Middle frontal gyrus (tissue), 1 donor: ENCODE results near the gene UBA52.
"Not testable (repeated sequence)": the region's sequence is repeated elsewhere in the genome, so short reads cannot be mapped to it uniquely, and the experiment has no call there.

Source experiments
- DNase-seq: peaks from one replicate; pipeline ENCODE4 v3.0.0-alpha.2; 2015; ENCODE audit warnings: low spot score; ENCODE audit errors: extremely low spot score

UBA52 gene

DNA sequence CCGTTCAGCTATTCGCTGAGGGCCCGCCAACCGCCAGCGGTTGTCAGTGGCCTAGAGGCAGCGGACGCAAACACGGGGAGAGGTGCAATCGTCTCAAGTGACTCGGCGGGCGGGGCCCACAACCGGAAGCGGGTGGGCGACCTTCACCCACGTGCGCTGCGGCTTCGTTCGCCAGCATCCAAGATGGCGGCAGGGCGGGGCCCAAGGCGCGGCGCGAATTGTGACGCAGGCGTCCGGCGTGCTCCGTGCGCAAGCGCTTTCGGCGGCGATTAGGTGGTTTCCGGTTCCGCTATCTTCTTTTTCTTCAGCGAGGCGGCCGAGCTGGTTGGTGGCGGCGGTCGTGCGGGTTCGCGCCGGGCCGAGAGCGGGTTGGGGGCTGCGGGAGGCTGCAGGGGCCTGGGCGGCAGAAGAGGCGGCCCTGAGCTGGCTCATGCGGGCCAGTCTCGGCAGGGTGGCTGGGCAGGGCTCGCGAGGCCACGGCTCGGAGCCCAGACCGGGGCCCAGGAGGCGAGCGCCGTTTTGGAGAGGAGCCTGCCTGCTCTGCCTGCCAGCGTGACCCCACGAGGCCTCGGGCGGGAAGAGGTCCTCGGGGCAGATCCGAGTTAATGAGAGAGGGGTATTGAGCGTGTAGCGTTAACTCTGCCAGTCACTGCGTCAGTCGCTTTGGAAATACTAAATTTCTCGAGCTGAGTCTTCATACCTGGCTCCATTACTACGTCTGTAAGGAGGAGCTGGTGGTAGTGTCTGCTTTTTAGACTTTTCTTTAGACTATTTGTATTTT, at the start of gene UBA52:
TSS of gene UBA52 (plus strand) at position 294 of the 781 bp plus-strand sequence. CDS start 1,444 bp downstream, outside the sequence.
- peak; percentile 97 for DNase-seq

DNA sequence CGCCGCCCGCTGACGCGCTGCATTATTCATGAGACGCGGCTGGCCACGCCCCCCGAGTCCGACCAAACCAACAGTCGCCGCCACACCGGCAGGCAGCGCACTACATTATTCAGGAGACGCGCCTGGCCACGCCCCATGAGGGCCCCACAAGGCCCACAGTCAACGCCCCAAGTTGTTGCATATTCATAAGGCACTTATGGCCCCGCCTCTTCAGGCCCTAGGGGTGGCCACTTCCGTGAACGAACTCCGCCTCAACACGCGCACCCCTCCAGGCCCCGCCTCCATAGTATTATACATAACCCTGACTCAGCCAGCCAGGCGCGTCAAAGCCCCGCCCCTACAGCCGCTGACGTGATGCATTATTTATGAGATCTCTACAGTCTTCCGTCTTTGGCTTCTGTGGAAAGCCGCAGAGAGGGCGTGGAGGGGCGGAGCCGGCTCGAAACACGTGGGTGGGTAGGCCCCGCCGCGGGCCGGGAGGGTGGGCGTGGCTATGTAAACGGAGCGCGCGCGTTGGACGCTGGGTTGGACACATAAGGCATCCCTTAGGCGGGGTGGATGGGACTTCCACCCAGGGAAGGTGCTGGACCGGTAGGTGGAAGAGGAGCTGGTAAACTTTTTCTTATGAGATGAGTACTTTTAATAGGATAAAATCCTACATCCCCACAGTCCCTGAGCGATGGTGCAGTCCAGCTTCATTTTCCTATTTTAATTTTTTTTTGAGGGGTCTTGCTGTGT, 49.4 kb upstream of the UBA52 start:
- DNase-seq = peak; percentile 100

DNA sequence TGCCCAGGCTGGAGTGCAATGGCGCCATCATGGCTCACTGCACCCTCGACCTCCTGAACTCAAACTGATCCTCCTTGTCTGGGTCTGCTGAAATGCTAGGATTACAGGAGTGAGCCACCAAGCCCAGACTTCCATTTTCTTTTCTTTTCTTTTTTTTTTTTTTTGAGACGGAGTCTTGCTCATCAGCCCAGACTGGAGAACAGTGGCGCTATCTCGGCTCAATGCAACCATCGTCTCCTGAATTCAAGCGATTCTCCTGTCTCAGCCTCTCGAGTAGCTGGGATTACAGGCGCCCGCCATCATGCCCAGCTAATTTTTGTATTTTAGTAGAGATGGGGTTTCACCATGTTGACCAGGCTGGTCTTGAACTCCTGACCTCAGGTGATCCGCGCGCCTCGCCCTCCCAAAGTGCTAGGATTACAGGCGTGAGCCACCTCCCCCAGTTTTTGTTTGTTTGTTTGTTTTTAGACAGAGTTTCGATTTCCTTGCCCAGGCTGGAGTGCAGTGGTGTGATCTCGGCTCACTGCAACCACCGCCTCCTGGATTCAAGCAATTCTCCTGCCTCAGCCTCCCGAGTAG, 48.7 kb upstream of the UBA52 start:
- not testable (repeated sequence) for DNase-seq

DNA sequence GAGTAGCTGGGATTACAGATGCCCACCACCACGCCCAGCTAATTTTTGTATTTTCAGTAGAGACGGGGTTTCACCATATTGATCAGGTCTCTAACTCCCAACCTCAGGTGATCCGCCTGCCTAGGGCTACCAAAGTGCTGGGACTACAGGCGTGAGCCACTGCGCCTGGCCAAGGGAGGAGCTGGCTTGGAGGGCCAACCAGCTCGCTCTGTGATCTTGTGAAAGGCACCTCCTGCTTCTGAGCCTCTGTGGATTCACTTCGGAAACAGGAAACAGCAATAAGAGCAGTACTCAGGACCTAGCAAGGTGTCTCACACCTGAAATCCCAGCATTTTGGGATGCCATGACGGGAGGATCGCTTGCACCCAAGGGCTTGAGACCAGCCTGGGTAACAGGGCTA, 47.8 kb upstream of the UBA52 start:
- DNase-seq = no peak

DNA sequence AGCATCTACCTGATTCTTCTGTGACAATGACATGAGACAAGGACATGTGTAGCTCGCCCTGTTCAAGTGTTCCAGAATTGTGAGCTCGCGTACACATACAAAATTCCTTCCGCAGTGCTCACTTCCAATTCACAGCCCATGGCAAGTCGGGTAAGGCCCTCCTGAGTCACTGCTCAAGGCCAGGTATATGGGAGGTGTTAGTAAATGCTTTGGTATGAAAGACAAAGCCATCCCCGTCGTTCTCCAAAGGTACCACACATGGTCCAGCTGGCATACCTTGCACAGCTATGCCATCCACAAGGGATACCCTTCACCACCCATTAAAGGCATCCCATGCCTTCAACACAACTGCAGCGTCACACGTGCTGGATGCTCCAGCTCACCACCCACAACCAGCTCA, 45.3 kb upstream of the UBA52 start:
- DNase-seq = no peak

DNA sequence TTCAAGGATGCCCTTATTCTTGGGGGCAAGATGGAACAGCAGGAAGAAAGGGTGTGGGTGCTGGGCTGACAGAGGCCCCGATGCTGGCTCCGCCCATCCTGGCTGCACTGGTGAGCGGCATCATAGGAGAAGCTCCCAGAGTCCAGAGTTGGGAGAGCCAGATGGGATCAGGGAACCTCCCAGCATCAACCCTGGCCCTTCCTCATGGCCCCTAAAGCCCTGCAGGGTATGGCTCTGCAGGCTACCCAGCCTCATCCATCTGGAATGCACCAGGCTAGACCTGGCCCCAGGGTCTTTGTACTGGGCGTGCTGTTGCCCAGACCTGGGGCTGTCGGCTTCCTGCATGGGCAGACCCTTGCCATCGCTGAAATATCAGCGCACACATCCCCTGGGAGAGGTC, 41.9 kb upstream of the UBA52 start:
- DNase-seq = no peak

DNA sequence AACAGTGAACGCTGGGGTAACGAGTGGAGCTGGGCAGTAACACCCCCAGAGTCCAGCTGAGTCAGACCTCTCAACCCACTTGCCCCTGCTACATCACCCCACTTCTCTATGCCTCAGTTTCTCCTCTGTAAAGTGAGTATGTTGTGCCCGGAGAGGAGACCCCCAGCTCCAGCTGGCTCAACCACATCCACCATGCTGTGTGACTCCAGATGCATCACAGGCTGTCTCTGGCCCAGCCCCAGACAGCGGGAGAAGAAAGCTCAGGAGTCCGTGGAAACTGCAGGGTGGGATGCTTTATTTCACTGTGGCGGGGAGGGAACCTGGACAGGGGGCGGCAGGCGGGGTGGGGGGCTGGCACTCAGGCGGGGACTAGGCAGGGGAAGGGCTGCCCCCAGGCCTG, 40.2 kb upstream of the UBA52 start:
- DNase-seq = no peak

DNA sequence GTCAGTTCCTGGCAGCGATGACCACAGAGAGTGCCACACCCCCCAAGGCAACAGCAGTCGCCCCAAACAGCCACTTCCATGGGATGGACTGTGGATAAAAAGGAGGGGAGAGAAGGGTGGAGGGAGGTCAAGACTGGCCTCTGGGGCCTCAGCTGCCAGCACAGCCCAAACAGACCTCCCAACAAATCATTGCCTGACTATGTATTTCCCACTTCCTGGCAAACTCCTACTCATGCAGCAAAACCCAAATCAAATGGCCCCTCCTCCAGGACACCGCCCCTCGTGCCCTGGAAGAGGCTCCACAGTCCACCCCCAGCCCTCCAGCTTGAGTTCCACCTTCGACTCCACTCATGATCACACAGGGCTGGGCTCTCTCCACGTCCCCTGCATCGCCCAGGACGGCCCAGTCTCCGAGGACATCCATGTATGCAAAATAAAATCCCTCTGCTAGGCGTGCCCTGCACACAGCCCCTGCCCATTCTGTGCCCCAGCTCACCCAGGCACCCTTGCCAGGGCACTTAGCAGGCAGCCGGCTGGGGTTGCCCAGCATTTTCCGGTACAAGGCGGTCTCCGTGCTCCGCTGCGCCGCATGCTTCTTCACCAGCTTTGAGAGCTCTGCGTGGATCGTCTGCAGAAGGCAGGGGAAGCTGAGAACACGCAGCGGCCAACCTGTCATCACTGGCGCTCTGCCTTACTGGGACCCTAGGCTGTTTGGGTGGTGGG, 39.3 kb upstream of the UBA52 start:
- no peak for DNase-seq

DNA sequence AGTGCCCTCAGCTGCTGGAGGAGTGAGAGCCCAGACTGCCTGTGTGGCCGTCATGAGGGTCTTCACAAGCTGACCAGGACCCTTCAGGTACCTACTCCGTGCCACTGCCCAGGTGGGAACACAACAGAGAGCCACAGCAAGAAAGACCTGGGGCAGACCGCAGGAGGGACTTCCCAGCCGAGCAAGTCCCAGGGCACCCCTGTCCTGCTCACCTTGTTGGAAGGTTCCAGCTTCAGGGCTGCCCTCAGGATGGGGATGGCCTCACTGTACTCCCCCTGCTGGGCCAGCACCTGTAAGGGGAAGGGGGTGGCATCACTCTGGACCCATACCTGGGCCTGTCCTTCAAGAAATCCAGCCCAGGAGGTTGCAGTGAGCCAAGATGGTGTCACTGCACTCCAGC, 38.6 kb upstream of the UBA52 start:
- no peak for DNase-seq

DNA sequence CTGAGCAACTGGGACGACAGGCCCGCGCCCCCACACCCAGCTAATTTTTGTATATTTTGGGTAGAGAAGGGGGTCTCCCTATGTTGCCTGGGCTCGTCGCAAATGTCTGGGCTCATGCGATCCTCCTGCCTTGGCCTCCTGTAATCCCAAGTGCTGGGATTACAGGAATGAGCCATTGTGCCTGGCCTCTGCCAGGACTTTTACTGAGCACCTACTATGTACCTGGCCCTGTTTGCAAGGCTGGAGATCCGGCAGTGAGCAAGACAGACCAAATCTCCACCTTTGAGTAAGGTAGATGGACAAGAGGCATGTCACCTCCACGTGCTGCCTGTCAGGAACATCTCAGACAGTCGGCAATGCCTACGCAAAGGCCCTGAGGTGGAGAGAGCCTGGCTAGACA, 35.2 kb upstream of the UBA52 start:
- no peak for DNase-seq

DNA sequence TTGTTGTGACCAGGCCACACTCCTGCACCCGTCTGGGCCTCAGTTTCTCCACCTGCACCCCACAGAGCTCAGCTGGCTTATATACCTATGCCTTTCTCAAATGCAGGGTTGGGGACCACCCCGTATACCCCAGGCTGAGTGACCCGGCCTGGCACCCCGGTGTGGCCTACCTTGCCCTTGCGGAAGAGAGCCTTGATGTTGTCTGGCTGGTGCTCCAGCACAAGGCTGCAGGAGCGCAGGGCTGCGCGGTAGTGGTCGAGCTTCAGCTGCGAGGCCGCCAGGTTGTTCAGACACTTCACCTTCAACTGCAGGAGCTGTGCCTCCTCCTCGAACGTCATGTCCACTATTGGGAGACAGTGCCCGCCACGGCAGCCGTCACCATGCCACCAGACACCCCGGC, 34.2 kb upstream of the UBA52 start:
- DNase-seq = no peak

DNA sequence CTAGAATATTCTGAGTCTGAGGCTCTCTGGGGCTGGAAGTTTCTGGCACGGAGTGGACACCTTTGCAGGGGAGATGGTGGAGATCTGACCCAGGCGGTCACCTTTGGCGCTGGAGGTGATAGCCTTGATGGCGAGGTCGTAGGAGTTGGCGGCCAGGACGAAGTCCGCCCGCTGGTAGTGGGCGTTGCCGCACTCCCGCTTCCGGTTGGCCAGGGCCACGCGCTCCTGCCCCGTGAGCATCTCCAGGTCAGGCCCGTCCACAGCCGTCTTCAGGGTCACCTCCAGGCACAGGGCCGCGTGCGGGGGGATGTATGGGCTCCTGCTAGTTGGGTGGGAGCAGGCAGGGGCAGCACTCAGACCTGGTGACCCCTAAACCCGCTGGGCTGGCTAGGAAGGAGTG, 33.5 kb upstream of the UBA52 start:
- DNase-seq = no peak

DNA sequence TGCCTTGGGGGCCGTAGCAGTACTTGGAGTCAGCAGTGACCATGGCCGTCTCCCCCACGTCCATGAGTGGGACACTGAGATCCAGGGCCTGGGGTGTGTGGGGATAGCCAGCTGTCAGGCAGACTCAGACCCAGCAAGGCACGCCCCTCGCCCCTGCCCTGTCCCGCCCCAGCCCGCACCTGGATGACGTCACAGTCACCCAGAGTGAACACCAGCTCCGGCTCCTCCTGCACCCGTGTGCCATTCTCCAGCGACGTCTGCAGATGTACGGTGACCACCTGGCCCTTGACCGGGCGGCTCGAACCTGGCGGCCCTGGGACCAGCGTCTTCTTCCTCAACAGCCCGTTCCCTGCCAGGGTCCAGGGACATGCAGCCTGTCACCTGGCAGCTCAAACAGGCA, 32.3 kb upstream of the UBA52 start:
- no peak for DNase-seq

DNA sequence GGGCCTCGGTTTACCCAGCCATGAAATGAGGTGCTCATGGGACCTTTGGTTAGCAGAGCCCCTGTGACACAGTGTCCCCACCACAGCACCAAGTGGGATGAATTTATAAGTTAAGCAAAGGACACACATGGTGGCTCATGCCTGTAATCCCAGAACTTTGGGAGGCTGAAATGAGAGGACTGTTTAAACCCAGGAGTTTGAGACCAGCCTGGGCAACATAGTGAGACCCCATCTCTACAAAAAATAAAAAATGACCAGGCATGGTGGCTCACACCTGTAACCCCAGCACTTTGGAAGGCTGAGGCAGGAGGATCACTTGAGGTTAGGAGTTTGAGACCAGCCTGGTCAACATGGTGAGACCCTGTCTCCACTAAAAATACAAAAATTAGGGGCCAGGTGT, 31.5 kb upstream of the UBA52 start:
- not testable (repeated sequence) for DNase-seq

DNA sequence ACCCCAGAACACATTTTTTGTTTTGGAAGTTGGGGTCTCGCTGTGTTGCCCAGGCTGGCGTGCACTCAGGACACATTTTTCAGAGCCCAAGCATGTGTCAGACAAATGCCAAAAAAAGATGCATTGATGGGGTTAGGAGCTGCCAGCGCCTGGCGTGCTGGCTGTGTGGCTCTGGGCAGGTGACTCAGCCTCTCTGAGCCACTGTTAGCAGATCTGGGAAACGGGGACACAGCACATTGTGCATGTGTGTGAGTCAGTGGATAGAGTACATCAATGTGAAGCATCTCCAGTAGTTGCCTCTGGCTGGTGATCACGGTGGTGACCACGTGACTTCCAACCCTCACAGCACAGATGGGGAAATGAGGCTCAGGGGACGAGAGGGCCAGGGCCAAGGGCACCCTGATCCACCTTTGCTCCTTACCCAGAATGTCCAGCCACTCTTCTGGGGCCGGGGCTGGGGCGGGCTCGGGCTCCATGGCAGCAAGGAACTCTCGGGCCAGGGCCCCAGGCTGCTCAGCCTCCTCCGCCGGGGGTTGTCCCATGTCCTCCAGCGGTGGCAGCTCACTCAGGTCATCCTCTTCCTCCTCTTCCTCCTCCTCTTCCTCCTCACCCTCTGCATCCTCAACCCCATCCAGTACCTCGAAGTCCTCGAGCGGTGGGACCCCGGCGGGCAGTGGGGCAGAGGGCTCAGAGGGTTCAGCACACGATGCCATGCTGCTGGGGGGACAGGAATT, 30.2 kb upstream of the UBA52 start:
- DNase-seq = no peak

DNA sequence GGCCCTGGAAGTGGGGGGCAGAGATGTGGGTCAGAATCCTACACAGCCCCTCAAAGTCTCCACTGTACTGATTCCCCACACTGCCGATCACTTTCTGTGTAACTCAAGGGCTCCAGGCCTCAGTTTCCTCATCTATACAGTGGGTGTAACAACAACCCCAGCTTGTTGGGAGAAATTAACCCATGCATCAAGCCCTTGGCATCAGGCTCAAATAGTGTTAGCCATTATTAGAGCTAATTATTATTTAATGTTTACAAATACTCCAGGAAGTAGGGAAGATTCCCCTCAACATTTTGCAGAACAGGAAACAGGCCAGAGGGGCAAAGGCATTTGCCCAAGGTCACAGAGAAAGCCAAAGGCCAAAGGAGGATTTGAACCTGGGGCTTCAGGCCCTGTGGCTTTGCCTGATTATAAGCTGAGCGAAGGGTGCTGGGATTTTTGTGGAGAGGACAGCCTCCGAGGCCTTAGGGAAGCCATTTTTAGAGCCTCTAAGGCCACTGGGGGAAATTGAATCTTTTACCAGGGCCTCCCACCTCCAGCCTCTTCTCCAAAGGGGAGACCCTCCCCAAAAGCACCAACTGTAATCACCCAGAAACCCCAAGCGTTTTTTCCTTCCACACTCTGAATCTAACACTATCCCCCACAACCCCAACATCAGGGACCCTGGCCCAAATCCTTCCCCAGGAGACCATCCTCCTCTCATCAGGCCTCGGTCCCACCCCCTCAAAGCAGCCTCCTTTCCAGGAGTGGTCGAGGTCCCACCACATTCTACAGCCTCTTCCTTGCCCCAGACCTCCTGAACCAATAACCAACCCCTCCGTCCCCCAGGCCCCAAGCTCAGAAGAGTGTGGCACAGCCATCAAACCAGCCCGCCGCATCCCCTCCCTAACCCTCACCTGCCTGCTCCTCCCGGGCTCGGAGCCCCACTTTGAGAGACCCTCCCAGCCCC, 29.4 kb upstream of the UBA52 start:
- DNase-seq = no peak

DNA sequence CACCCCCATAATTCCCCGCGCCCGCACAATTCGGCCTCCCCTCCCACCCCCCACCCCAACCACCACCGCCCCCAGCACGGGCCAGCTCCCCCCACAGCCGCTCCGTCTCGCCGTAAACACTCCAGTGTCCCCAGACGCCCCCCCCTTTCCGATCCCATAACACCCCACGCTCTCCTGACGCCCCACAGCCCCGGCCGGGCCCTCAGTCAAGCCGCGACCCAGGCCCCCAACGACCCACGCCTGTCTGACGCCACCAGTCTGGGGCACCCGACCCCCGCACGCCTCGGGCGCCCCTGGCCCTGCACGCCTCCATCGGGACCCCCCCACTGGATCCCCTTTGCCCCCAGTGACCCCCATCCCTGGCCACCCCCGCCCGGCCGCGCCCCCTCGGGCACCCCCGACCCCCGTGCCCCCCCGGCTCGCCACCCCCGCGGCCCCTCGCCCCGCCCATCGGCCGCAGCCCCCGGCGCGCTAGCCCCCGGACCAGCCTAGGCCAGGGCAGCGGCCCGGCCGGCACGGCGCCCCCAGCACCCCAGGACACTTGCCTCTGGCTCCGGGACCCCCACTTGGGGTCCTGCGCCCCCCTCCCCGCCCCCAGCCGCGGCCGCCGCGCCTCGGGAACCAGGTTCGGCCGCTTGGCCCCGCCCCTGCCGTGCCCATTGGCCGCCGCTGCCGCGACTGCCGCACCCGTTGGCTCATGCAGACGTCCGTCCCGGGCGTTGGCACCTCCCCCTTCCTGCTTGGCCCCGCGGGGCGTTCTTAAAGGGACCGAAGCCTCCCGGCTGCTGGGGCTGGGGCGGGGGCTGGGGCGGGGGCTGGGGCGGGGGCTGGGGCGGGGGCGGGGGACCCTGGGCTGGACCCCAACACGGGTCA, 28.5 kb upstream of the UBA52 start, which contains the start of gene FKBP8:
TSS of gene FKBP8 (minus strand) at position 633 of the 873 bp plus-strand sequence. CDS start 1,603 bp downstream, outside the sequence.
- peak; percentile 88 for DNase-seq

DNA sequence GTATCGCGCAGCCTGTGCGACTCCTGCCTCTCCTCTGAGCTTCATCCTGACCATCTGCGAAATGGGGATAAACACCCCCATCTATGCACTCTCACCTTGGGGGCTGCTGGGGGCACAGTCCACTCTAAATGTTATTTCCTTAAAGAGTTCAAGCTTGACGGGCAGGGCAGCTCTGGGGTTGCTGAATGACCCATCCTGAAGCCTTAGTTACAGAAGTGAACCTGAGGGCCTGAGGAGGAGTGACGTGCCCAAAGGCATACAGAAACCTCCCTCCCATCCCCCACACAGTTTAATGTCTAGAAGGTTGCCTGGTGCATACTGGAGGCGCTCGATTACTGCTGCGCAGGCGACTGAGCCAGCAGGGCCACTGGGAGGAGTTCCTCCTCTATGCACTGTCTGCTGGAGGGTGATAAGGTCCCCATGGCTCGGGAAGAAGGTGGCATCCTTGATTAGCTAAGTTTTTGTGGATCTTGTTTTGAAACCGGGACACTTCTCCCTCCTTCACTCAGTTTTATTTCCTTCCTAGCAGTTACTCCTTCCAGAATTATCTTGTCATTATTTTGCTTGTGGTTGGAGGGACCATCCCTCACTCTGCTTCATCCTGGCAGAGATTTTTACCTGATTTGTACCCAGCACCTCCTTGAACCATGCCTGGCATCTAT, 27.7 kb upstream of the UBA52 start:
- DNase-seq = peak; percentile 8
